OCI-M2 (cell line): ENCODE results near the gene OR2T5.
"Not testable (repeated sequence)": the region's sequence is repeated elsewhere in the genome, so short reads cannot be mapped to it uniquely, and the experiment has no call there.

Experiments used
- DNase-seq: peaks from one replicate; lab custom pipeline; 2025; ENCODE audit not compliant: unreplicated experiment; lab: John Stamatoyannopoulos, UW

Gene OR2T5

GRCh38 chr1:248488289-248488688 lies at the start of gene OR2T5:
Gene OR2T5 (plus strand): TSS chr1:248488589. CDS start chr1:248488589, 0 bp downstream.
- not testable (repeated sequence) for DNase-seq

GRCh38 chr1:248438668-248439067 lies 49.7 kb upstream of the OR2T5 start:
- not testable (repeated sequence) for DNase-seq

- not testable (repeated sequence) for DNase-seq
These were observed 49.1 kb upstream of the OR2T5 start for GRCh38 chr1:248439283-248439682.

GRCh38 chr1:248442500-248443277 lies 45.7 kb upstream of the OR2T5 start:
- DNase-seq: not testable (repeated sequence)

- not testable (repeated sequence) for DNase-seq
These were observed 43.8 kb upstream of the OR2T5 start for GRCh38 chr1:248444603-248445002.

GRCh38 chr1:248445399-248445798 lies 43.0 kb upstream of the OR2T5 start, which contains the start of gene OR2T2:
Gene OR2T2 (plus strand): TSS chr1:248445637. CDS start chr1:248452798, 7,161 bp downstream.
- not testable (repeated sequence) for DNase-seq

- not testable (repeated sequence) for DNase-seq
These were observed 39.8 kb upstream of the OR2T5 start for GRCh38 chr1:248448409-248449074.

- DNase-seq: not testable (repeated sequence)
These were observed 38.4 kb upstream of the OR2T5 start for GRCh38 chr1:248449821-248450465.

- not testable (repeated sequence) for DNase-seq
These were observed 37.8 kb upstream of the OR2T5 start for GRCh38 chr1:248450466-248451145.

- DNase-seq: not testable (repeated sequence)
These were observed 34.8 kb upstream of the OR2T5 start for GRCh38 chr1:248453619-248454018.

- DNase-seq: not testable (repeated sequence)
These were observed 33.3 kb upstream of the OR2T5 start for GRCh38 chr1:248455045-248455444.

GRCh38 chr1:248456635-248457034 lies 31.8 kb upstream of the OR2T5 start:
- not testable (repeated sequence) for DNase-seq

GRCh38 chr1:248459117-248459516 lies 29.3 kb upstream of the OR2T5 start:
- not testable (repeated sequence) for DNase-seq

GRCh38 chr1:248471154-248471553 lies 17.2 kb upstream of the OR2T5 start:
- DNase-seq: no peak

- DNase-seq: not testable (repeated sequence)
These were observed 16.3 kb upstream of the OR2T5 start for GRCh38 chr1:248472111-248472510.

GRCh38 chr1:248473051-248473450 lies 15.3 kb upstream of the OR2T5 start, which contains the start of gene OR2T3:
Gene OR2T3 (plus strand): TSS chr1:248473351. CDS start chr1:248473351, 0 bp downstream.
- DNase-seq: not testable (repeated sequence)

- not testable (repeated sequence) for DNase-seq
These were observed 12.7 kb upstream of the OR2T5 start for GRCh38 chr1:248475660-248476059.

GRCh38 chr1:248481686-248482579 lies 6.5 kb upstream of the OR2T5 start:
- not testable (repeated sequence) for DNase-seq

GRCh38 chr1:248496661-248497060 lies 8.3 kb downstream of the OR2T5 start:
- DNase-seq: not testable (repeated sequence)
